ENCODE data around the gene TM4SF5.
"Not testable (repeated sequence)": the region's sequence is repeated elsewhere in the genome, so short reads cannot be mapped to it uniquely, and the experiment has no call there.

TM4SF5 gene

GRCh38 chr17:4823373-4824089, 51.8 kb downstream of the TM4SF5 start:
- no peak overlapping the region for H3K4me3 ChIP-seq (ENCODE audit: low read depth, low read length)
- no peaks in the 10 kb centered on the region for H3K36me3 ChIP-seq (ENCODE audit: control insufficient read depth, insufficient read depth, low read length)
- H3K9me3 ChIP-seq (ENCODE audit: control insufficient read depth, low read length), result no peaks in the 10 kb centered on the region
- no peak overlapping the region for H3K9ac ChIP-seq
- H2AFZ ChIP-seq, result no peak overlapping the region
- H3K4me1 ChIP-seq, result no peaks in the 10 kb centered on the region
- no peaks in the 10 kb centered on the region for H3K27me3 ChIP-seq (ENCODE audit: control insufficient read depth, insufficient read depth, low read length)
- H3K79me2 ChIP-seq, result no peaks in the 10 kb centered on the region
- no peak overlapping the region for H3K4me2 ChIP-seq (ENCODE audit: low read length)
- no peak for TF ChIP-seq CTCF (IDR thresholded peaks at IDR 0.05)
- H3K27ac ChIP-seq, result no peak overlapping the region

GRCh38 chr17:4827399-4827798, 55.7 kb downstream of the TM4SF5 start:
- no peaks in the 10 kb centered on the region for H3K27me3 ChIP-seq (ENCODE audit: control insufficient read depth, insufficient read depth, low read length)
- no peak overlapping the region for H3K27ac ChIP-seq
- no peak overlapping the region for H2AFZ ChIP-seq
- TF ChIP-seq CTCF (IDR thresholded peaks at IDR 0.05), result no peak
- no peaks in the 10 kb centered on the region for H3K36me3 ChIP-seq (ENCODE audit: control insufficient read depth, insufficient read depth, low read length)
- H3K9me3 ChIP-seq (ENCODE audit: control insufficient read depth, low read length), result no peaks in the 10 kb centered on the region
- no peaks in the 10 kb centered on the region for H3K79me2 ChIP-seq
- no peaks in the 10 kb centered on the region for H3K4me1 ChIP-seq
- no peak overlapping the region for H3K9ac ChIP-seq
- H3K4me3 ChIP-seq (ENCODE audit: low read depth, low read length), result no peak overlapping the region
- H3K4me2 ChIP-seq (ENCODE audit: low read length), result no peak overlapping the region

- H2AFZ ChIP-seq, result peak overlapping the region; percentile 95
- H3K9me3 ChIP-seq (ENCODE audit: control insufficient read depth, low read length); H3K4me1 ChIP-seq; H3K9ac ChIP-seq; H3K36me3 ChIP-seq (ENCODE audit: control insufficient read depth, insufficient read depth, low read length); H3K27me3 ChIP-seq (ENCODE audit: control insufficient read depth, insufficient read depth, low read length): not testable (repeated sequence)
- H3K4me2 ChIP-seq (ENCODE audit: low read length), result peak overlapping the region; percentile 93
- H3K79me2 ChIP-seq, result peaks cover 23% of the 10 kb centered on the region
- H3K27ac ChIP-seq, result peak overlapping the region; percentile 72
- peak overlapping the region; percentile 64 for H3K4me3 ChIP-seq (ENCODE audit: low read depth, low read length)
Measured at GRCh38 chr17:4832829-4833177, 61.1 kb downstream of the TM4SF5 start.

Data from parathyroid adenoma (tissue), 2 donors.